CD4-positive, alpha-beta T cell treated with Interleukin-2 at 100 ng/mL for 4 hours (primary cell): Measurements from ENCODE around the gene ARHGAP24.
"Not testable (repeated sequence)": the region's sequence is repeated elsewhere in the genome, so short reads cannot be mapped to it uniquely, and the experiment has no call there.

ENCODE experiments used
- DNase-seq: peaks from one replicate; pipeline ENCODE4 v3.0.0-alpha.2; 2020; ENCODE audit warnings: low spot score

The ARHGAP24 gene

DNA sequence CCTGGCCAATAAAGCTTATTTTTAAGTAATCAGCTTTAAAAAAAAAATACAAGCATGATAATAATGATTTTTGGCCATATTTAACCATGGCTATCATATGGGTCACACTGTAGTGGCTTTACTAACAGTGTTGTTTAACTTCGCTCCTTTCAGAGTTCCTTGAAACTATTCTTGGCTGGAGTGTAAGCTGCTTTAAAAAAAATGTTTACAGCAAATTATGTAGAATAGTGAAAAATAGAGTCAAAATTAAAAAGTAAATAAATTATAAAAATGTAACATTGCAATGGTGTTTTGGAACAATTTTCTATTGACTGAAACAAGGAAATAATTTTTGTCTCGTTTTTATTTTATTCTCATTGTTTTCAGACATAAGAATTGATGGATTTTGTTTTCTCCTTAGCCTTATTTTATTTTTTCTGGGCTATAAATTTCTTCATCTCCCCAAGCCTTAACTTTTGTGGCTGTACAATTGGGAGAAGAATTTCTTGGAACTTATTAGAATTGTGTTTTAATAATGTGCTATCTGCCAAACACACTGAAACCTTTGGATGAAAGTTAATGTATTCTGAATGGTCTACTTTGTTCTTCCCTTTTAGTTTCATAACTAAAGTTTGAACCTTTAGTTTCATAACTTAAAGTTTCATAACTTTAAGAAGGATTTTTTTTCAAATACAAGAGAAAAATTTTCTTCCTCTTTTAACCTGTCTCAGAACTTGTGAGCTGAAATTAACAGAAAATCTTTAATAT, 182.0 kb downstream of the ARHGAP24 start:
- no peak for DNase-seq

DNA sequence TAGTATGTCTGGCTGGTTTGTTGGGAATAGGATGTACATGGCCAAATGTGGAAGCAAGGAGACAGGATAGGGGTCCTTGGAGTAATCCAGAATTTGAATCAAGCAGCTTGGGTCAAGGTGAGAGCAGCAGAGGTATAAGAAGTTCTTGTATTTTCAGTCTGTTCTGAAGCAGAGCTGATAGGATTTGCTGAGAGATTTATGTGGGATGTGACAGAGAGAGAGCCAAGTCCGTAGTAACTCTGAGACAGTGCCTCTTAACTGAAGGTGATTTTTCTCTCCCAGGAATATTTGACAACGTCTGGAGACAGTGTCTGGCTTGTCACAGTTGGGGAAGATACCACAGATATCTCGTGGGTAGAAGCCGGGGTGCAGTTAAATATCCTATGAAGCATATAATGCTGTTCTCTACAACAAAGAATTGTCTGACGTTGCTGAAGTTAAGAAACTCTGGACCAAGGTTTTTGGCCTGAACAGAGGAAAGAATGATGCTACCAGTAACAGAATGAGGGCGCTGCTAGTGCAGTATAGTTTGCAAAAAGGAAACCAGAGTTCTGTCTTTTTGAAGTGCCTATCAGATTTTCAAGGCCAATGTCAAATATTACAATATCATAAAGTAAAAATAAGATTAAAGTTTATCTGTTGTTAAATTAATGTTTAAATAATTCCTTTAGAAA, 184.0 kb downstream of the ARHGAP24 start:
- no peak for DNase-seq

DNA sequence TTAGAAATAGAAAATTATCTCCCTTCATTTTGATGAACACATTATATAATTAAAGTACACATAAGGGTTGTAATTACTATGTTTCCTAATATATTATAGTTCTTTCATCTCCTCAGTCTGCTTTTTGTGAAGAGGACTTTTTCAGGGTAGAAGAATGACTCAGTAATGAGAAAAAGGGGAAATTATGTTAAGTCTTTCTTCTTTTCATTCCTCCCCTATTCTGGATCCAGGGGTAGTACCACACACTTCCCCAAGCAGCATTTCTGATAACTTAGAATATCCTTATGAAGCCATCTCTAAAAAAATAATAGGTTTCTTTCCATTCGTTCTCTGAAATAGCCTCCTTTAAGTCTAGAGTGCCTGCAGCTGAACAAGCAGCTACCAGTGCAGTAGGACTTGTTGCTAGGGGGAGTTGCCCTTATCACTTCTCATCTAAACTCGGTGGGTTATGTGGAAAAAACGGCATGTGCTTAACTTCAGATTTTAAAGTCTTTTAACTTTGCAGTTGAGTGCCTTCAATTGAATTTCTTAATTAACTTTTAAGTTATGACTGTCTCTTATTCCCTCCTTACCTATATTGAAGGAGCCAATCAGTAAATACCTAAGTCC, 184.8 kb downstream of the ARHGAP24 start:
- DNase-seq = no peak

DNA sequence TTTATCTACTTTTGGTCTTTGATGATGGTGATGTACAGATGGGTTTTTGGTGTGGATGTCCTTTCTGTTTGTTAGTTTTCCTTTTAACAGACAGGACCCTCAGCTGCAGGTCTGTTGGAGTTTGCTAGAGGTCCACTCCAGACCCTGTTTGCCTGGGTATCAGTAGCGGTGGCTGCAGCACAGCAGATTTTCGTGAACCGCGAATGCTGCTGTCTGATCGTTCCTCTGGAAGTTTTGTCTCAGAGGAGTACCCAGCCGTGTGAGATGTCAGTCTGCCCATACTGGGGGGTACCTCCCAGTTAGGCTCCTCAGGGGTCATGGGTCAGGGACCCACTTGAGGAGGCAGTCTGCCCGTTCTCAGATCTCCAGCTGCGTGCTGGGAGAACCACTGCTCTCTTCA, 191.7 kb downstream of the ARHGAP24 start:
- not testable (repeated sequence) for DNase-seq

DNA sequence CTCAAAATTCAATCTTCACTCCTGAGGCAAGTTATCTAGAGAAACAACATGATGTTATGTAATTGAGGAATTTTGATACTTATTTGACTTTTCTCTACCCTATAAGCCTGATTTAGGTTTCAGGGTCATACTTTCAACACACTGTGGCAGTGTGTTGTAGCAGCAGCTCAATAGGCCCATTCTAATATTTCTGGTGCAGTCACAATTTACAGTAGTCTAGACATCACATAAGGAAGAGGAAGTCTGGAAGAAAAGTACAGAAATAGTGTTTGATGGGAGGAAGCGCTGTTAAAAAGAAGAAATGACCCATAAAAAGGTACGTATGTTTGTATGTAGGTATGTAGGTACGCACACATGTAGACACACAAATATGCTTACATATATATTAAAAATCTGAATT, 194.3 kb downstream of the ARHGAP24 start:
- DNase-seq = no peak

DNA sequence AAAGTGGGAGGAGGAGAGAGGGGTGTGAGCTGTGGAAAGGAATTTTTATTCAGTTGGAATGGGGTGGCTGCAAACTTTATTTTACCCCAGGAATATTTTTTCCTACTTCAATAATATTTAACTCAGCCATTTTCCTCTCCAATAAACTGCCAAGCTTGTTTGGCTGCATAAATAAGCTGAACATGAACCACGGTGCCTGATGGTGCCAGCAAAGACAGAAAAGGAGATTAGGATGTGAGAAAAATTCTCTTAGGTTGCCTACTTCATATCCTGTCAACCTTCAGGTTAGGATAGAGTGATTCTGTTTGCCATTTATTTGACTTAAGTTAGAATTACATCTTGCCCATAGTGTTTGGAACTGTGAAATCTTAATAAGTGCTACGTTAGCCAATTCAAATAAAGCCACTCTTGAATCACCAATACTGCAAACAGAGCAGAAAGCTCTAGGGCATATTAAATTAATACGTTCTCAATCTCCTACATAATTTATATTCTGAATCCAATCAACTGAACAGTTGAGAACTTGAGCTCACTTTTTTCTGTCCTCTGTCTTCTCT, 195.1 kb downstream of the ARHGAP24 start:
- DNase-seq = no peak

DNA sequence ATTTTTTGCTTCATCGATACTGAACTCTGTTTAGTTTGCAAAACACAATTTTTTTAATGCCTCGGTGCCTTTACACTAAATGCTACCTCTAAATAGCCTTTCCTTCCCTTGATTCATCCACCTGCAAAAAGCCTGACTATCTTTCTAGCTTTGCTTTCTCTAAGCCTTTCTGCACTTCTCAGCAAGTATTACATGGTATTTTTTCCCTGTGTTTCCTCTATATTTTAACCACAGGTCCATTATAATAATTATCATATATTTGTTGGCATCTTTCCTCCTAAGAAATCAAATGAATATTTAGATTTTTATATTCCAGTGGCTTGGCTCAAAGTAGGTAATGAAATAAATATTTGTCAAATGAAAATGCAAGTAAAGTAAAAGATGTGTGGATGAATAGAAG, 196.2 kb downstream of the ARHGAP24 start:
- DNase-seq = no peak

DNA sequence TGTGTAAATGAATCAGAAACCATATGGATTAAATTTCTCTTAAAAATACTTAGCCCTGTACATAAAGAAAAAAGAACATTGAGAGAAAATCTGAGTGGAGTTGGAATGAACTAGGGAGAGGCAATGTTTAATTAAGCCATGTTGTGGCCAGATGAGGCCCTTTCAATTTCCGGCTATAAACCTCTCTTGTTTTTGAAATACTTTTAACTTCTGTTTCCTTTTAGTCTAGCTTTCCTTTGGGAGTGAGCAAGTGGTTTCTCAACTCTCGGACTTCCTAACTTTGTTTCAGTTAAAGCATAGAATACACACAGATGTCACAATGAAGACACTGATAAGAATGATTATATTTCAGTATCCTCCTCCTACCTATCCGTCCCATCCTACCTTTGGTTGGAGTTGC, 197.2 kb downstream of the ARHGAP24 start:
- no peak for DNase-seq

DNA sequence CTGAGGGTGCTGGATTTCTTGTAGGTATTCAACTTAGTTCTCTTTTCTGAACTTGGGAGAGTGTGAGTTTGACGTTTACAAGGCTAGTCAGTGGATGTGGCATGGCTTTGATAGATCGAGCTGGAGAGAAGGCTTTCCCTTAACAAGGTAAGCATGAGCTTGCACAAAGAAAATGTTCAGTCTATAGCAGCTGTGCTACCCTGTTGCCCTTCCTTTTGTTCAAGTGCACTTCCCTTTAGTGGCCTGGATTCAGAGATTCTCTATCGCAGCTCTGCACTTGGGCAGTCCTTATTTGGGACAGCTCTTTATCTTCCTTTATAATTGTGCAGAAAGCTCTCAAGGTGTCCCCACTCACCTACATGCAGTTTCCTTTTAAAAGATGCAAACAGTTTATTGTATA, 198.0 kb downstream of the ARHGAP24 start:
- no peak for DNase-seq

DNA sequence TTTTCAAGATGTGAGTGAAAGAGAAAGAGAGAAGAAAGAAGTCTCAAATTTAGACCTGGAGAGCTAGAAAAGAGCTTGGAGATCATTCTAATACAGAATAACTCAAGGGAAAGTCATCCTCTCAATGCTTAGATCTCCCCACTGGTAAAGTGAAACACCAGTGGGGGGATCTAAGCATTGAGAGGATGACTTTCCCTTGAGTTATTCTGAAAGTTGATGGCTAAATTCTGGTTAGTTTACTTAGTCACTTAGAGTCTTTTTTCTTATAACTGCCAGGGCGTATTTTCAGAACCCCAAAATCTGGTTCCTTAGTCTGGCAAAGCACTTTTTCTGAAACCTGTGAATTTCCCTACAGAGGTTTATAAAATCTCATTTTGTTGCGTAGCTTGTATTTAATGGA, 198.6 kb downstream of the ARHGAP24 start:
- no peak for DNase-seq

DNA sequence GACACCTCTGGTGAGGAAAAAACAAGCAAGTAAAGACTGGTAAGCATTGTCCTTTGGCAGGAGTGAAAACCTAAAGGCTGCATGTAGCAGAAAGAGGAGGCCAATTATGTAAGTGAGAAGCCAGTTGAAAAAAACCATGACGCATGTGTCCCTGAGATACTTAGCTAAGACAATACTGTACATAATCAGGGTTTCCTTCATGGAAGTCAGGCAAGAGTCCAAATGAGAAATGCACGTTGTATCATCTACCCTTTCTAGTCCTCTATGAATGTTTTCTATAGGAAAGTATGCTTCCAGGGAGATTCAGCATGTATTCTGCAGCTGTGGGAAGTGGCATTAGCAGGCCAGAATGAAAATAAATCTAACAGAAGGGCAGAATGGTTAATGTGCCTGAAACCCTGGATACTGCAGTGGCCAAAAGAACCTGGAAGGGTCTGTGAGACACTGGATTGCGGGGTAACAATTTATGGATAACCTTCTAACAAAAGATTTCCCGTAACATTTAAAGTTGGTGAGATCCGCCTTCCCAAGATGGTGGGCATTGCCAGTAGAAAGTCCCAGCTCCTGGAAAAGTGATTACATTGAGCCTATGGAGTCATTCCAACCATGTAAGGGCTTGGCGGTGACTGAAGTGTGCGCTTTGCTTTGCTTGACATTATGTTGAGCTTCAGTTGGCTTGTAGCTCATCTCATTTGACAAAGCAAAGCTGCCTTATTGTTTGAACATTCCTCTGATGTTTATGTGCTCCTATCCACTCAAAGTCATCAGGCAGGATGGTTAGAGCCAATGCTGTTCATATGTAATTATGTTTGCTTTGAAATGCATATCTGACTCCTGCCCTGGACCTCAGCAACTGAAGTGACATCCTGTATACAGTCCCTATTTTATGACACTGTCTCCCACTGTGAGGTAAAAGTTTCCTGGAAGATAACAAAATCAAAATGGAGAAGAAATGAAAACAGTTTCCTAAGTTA, 200.4 kb downstream of the ARHGAP24 start:
- no peak for DNase-seq

DNA sequence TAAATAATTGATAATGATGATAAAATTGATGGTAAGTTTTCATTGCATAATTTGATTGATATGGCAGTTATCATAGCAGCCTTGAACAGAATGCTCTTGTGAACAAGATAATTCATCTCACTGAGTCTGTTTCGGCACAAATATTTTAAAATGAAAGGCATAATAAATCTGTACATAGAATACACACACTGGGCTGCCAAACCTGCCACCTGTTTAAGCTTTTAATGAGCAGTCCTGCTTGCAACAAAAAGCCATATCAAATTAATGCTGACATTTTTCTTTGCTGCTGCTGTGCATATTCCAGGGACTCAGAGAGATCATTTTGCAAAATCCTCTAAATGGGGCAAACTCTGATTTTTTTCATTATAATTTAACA, 201.1 kb downstream of the ARHGAP24 start:
- no peak for DNase-seq

DNA sequence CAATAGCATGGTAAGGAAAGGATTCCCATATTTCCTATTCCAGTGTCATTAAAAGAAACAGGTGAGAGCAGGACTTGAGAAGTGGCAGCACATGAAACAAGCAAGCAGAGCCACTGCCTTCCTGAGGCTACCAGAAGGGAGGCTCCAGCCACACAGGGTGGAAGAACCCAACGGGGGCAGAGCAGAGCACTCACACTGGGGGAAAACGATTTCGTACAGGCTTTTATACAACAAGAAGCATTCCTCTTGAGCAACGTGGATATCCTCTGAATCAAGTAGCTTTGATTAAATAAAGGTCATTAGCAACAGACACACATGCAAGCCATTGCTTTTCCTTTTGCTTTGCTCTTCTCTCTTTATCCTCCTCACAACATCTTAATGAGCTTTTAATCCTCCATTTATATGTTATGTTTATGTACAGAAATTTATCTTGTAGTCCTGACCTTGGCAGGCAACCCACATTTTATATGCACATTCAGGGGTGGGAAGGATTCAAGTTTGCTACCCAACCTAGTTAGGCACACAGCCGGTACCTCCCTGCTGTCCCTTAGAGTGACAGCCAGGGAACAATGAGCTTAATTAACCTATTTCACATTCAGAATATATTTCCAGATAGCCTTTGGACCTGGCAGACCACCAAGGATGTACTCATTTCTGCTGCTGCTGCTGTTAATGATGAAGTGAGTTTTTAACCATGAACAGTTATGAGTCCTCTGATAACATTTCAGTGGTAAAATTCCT, 202.1 kb downstream of the ARHGAP24 start:
- no peak for DNase-seq

DNA sequence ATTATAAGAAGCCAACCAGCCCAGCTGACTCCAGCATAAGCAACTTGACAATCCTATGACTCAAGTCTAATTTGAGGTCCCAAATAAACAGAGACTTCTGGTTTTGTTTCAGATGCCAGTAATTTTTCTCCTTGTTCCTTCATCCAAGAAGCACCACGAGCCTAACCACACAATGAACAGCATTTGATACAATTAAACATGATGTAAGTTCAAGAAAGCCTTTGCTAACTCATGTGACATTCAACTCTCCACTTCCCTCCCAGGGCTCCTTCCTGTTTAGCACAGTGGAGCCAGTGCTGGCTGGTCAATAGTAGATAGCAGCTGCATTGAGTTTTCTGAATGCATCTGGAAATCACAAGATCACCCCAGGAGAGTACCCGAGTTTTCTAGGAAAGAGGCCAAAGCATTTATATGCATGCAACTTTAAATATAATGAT, 206.3 kb downstream of the ARHGAP24 start:
- no peak for DNase-seq

DNA sequence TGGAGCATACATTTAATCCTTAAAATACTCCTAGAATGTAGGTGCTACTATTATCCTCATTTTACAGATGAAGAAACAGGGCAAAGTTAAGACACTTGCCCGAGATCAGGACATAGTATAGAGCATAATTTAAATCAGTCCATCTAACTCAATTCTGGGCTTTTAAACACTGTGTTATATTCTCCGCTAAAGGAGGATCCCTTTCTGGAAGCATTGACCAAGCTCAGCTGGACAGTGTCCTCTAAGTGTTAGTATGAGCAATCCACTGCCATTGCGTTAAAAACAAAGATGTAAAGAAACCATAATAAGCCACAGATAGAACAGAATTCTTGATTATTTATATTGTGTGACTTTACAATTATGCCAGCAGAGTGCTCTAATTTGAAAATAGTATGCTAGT, 207.0 kb downstream of the ARHGAP24 start:
- no peak for DNase-seq

DNA sequence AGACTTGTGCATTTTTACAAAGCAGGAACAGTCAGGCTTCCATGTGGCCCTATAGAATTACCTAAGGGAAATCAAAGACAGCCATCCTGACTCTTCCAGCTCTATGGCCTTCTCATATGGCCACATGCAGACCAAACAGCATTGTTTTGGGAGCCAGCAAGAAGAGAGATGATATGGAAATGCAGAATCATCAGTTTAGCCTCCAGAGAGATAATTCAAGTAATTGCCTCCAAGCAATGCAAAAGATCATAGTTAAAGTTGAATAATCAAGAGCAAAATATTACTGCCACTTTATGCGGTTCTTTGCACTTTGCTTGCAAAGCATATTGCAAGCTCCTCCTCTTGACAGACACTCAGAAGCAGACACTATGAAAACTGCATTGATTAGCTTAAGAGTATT, 207.4 kb downstream of the ARHGAP24 start:
- DNase-seq = no peak

DNA sequence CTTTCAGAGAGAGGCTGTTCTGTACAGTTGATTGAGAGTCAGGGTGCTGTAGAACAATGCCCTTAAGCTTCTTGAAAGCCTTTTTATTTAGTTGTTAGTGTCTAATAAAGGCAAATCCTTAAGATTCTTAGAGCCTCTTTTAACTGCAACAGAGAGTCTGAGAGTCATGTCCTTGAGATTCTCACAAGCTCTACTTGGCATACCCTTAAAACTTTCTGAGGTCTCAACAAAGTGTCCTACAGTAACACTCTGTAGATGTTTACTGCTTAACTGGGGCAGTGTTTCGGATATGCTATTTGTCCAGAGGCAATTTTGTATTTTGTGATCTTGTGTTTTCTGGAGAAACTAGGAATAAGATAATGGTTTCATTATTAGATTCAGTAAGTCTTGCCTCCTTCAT, 209.7 kb downstream of the ARHGAP24 start:
- DNase-seq = no peak

DNA sequence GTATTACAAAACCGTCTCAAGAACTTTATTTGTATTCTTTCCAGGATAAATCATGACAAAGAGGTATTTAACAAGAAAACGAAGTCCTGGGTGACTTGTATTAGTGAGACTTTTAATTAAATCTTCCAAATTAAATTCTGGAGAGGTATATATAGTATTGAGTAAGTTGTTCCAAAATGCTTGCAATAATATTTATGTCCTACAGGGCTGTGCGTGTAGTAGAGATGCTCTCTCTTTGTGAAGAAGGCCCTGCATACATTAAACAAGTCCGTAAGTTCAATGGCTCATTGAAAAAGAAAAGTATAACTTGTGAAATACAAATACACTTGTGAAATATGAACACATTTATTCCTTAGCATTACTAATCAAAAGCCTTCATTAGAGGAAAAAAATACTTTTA, 211.4 kb downstream of the ARHGAP24 start:
- DNase-seq = no peak

DNA sequence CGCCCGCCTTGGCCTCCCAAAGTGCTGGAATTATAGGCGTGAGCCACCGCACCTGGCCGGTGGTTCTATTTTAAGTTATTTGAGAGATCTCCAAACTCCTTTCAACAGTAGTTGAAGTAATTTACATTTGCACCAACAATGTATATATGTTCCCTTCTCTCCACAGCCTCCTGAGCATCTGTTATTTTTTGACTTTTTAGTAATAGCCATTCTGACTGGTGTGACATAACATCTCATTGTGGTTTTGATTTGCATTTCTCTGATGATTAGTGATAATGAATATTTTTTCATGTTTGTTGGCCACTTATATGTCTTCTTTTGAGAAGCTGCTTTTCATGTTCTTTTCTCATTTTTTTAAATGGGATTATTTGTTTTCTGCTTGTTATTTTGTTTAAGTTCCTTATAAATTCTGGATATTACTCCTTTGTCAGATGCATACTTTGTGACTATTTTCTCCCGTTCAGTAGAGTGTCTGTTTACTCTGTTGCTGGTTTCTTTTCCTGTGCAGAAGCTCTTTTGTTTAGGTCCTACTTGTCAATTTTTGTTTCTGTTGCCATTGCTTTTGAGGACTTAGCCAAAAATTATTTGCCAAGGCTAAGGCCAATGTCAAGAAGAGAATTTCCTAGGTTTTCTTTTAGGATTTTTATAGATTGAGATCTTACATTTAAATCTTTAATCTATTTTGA, 213.2 kb downstream of the ARHGAP24 start:
- DNase-seq = no peak

DNA sequence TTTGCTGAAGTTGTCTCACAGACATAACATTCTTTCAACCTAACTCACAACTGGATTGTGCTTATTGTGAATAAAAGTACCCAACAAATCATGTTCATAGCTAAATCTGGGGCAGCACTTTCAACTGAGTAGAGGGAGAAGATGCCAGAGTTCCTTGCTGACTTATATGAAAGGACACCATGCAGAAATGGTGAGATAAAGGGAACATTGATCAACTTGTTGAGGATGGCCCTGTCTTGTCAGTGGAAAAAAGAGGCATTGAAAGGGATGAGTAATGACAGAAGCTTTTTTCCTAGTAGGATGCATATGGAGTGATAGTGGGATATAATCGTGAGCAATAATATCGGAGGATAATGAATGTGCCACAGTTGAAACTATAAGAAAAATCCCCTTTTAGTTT, 221.7 kb downstream of the ARHGAP24 start:
- DNase-seq = no peak

DNA sequence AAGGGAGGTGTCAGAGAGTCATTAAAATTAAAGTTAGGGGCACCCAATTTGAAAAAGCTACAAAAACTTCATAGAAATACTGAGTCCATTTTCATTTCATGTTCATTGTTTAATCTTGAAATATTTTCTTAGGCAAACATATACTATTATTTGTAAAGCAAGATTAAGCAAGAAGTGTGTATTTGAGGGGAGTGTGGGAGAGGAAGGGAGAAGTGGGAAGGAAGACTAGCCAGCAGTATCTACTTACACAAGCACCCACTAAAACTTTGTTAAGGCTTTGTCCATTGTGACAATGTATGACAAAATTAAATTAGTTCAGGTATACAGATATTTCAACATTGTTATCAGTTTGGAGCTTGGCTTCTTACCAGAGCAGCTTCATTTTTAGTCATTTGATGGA, 222.9 kb downstream of the ARHGAP24 start:
- no peak for DNase-seq
